Left ventricle myocardium inferior (tissue), 1 donor: ENCODE data around the gene AUTS2. TPM values are rescaled to one million over a fixed set of nuclear protein-coding genes. Genes with fewer than 3 reads are reported as not detected.

Experiments
- DNase-seq: peaks from one replicate; pipeline ENCODE4 v3.0.0-alpha.2; 2020
- H3K27ac ChIP-seq: fragments of 200-600 bp; replicated peaks from 2 replicates; pipeline ENCODE4 v1.8.0; 2021
- H3K27me3 ChIP-seq: fragments of 200-600 bp; 2 replicates; pipeline ENCODE4 v1.8.0; 2021; ENCODE audit warnings: low read depth
- H3K36me3 ChIP-seq: fragments of 200-600 bp; 2 replicates; pipeline ENCODE4 v1.8.0; 2021
- H3K4me1 ChIP-seq: fragments of 200-600 bp; 2 replicates; pipeline ENCODE4 v1.8.0; 2021
- H3K4me3 ChIP-seq: fragments of 200-600 bp; 2 replicates; pipeline ENCODE4 v1.8.0; 2021; ENCODE audit warnings: mild to moderate bottlenecking, moderate library complexity
- H3K9me3 ChIP-seq: fragments of 200-600 bp; replicated peaks from 2 replicates; pipeline ENCODE4 v1.8.0; 2021
- CTCF ChIP-seq: fragments of 200-600 bp; IDR thresholded peaks from 2 replicates; pipeline ENCODE4 v1.8.0; 2021; ENCODE audit warnings: antibody characterized with exemption, mild to moderate bottlenecking, borderline replicate concordance
- intact Hi-C: fragments of 100-400 bp; cut with micrococcal nuclease; formaldehyde crosslinking; loops from one replicate; pipeline ENCODE4 v1.11.0; 2022
- total RNA-seq: library from RNA; stranded (reverse); fragmentation: NEBNext Ultra II Directional; extraction: Animal tissue kit (Norgen Biotek cat#: 25700); gene quantifications from one replicate; pipeline ENCODE4 v1.2.1, GENCODE V29; 2021
- donor health status: DM: no; HTN: yes; CAD: no; lungs with severe emphysema.

AUTS2 gene
- total RNA-seq, 1 donor from 2014 or later, result 10.5 TPM

DNA sequence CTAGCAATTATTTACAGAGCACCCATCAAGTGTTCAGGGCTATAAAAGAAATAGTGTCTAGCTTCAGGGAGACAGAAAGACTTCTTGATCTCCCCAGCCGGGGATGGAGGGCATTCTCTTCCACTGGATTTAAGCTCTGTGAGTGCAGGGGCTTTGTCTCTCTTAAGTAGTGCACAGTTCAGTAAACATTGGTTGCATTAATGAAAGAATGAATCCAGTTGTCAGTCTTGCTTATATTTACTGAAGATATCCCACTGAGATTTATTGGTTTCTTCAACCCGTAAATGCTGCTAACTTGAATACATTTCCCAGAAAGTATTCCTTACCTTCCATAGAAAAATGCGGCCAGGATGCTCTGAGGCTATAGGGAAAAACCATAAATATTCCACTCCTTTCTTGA lies 41.9 kb downstream of the AUTS2 start:
- DNase-seq, result no peak
- Histone ChIP-seq H3K9me3 (no peaks in the 10 kb centered on the region), H3K27ac (no peak overlapping the region), H3K36me3 (no peaks in the 10 kb centered on the region), H3K4me1 (peaks cover 9% of the 10 kb centered on the region), H3K27me3 (no peaks in the 10 kb centered on the region), H3K4me3 (no peak overlapping the region)
- TF ChIP-seq CTCF, result no peak
- intact Hi-C loops, result no loop called here

- Histone ChIP-seq H3K27me3 (no peaks in the 10 kb centered on the region), H3K9me3 (no peaks in the 10 kb centered on the region), H3K27ac (no peak overlapping the region), H3K36me3 (no peaks in the 10 kb centered on the region), H3K4me1 (peaks cover 9% of the 10 kb centered on the region), H3K4me3 (no peak overlapping the region)
- no peak for DNase-seq
- TF ChIP-seq CTCF, result no peak
- intact Hi-C loops, result no loop called here
These were observed 42.8 kb downstream of the AUTS2 start for GRCh38 chr7:69640925-69641594.

- no peaks in the 10 kb centered on the region for H3K27me3 ChIP-seq
- no peak for TF ChIP-seq CTCF
- intact Hi-C loops, result no loop called here
These were observed 45.0 kb downstream of the AUTS2 start for GRCh38 chr7:69643265-69643664.

DNA sequence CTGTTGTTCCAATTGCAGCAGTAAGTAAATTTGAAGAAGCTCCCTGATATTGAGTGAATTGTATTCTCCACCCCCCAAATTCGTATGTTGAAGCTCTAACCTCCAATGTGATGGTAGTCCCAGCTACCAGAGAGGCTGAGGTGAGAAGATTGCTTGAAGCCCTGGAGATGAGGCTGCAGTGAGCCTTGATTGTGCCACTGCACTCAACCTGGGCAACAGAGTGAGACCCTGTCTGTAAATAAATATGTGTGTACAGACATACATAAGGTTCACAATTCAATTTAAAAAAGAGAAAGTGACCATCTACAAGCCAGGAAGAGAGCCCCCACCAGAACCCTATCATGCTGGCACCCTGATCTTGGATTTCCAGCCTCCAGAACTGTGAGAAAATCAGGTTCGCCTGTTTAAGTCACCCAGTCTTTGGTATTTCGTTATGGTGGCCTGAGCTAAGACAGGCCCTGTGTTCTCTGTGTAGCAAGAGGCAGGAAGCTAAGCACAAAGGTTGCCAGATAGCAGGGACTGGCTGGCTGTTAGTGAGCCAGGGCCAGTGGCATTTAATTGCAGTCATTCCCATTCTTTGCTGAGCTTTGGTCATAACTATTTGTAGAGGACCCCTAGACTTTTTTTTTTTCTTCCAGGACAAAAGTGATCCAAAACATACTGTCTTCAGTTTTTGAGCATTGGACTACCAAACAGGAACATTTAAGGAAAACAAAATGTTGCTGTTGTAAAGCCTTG lies 45.6 kb downstream of the AUTS2 start:
- intact Hi-C loops, result no loop called here
- H3K4me1 ChIP-seq, result peaks cover 9% of the 10 kb centered on the region
- DNase-seq, result no peak

More at GRCh38 chr7:69643265-69643664, 45.0 kb downstream of the AUTS2 start:
- H3K36me3 ChIP-seq, result no peaks in the 10 kb centered on the region
- no peak overlapping the region for H3K27ac ChIP-seq
- H3K4me3 ChIP-seq, result no peak overlapping the region
- H3K4me1 ChIP-seq, result peaks cover 9% of the 10 kb centered on the region
- no peak for DNase-seq
- H3K9me3 ChIP-seq, result no peaks in the 10 kb centered on the region

DNA sequence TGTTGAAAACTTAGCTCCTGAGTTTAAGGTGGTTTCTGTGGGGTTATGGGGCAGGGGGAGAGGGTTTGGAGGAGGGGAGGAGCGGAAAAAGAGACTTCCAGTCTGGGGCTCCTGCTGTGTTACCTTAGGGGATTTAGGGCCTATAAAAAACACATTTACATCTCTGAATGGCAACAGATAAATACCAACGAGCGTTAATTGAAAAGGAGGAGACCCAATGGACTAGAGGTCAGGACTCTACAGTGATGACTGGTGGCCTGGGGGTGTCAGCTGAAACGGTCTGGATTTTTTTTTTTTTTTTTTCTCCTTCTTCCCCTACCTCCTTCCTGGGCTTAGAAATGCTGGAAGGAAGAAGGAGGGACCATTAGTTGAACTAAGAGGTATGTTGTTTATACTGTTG lies 47.4 kb downstream of the AUTS2 start:
- Histone ChIP-seq H3K27ac (no peak overlapping the region), H3K27me3 (no peaks in the 10 kb centered on the region), H3K4me1 (peaks cover 9% of the 10 kb centered on the region), H3K4me3 (no peak overlapping the region), H3K9me3 (no peaks in the 10 kb centered on the region), H3K36me3 (no peaks in the 10 kb centered on the region)
- DNase-seq, result no peak
- no peak for TF ChIP-seq CTCF
- intact Hi-C loops, result no loop called here

More for the DNA sequence above, 45.6 kb downstream of the AUTS2 start:
- Histone ChIP-seq H3K27me3 (no peaks in the 10 kb centered on the region), H3K4me3 (no peak overlapping the region), H3K9me3 (no peaks in the 10 kb centered on the region), H3K36me3 (no peaks in the 10 kb centered on the region), H3K27ac (no peak overlapping the region)
- TF ChIP-seq CTCF, result no peak
